Peyer's patch (tissue), 4 donors: ENCODE results near the gene DLX4.

Source experiments
- POLR2A ChIP-seq, 2 donors: fragments of 450-650 bp; IDR thresholded peaks; one replicate each; pipeline ENCODE4 v1.5.1; 2017; ENCODE audit warnings: antibody characterized with exemption in 2 of 2, mild to moderate bottlenecking in 2 of 2, moderate library complexity in 2 of 2
- TF ChIP-seq, protein P1 (sequence below), 6 experiments: fragments of 450-650 bp in 4 of 6; fragments of 200-600 bp in 2 of 6; sonication (generic) in 1 of 6; IDR thresholded peaks; one replicate each; pipeline ENCODE4 v1.5.1; 2017 to 2019; ENCODE audit warnings: antibody characterized with exemption in 6 of 6, mild to moderate bottlenecking in 3 of 6, moderate library complexity in 1 of 6

GRCh38 chr17:49987681-49988441, 18.9 kb downstream of the DLX4 start:
- TF ChIP-seq, protein P1, sequence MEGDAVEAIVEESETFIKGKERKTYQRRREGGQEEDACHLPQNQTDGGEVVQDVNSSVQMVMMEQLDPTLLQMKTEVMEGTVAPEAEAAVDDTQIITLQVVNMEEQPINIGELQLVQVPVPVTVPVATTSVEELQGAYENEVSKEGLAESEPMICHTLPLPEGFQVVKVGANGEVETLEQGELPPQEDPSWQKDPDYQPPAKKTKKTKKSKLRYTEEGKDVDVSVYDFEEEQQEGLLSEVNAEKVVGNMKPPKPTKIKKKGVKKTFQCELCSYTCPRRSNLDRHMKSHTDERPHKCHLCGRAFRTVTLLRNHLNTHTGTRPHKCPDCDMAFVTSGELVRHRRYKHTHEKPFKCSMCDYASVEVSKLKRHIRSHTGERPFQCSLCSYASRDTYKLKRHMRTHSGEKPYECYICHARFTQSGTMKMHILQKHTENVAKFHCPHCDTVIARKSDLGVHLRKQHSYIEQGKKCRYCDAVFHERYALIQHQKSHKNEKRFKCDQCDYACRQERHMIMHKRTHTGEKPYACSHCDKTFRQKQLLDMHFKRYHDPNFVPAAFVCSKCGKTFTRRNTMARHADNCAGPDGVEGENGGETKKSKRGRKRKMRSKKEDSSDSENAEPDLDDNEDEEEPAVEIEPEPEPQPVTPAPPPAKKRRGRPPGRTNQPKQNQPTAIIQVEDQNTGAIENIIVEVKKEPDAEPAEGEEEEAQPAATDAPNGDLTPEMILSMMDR (IDR thresholded peaks at IDR 0.05), result no peak
- no peak for TF ChIP-seq POLR2A (IDR thresholded peaks at IDR 0.05)
